Measurements from ENCODE around the gene FCRL1.

DNA sequence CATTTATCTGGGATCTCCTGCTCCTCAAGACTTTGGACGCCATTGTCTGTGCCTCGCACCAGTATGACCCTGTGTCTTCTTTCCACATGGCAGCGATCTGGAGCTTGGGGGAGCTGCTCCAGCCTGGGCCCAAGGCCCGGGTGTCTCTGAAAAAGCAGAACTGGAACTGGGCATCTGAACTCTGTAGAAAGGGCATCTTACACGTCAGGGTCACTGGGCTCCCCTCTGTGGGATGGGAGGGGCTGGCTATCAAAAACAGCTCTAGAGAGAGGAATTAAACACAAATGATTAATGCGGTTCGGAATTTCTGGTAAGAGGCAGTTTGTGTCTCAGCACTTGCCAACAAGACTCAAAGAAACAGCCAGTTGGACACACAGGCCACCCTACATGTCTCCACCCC is 16.1 kb downstream of the FCRL1 start:
- no peak for TF ChIP-seq EP300 (IDR thresholded peaks at IDR 0.05)
- TF ChIP-seq, protein P1, sequence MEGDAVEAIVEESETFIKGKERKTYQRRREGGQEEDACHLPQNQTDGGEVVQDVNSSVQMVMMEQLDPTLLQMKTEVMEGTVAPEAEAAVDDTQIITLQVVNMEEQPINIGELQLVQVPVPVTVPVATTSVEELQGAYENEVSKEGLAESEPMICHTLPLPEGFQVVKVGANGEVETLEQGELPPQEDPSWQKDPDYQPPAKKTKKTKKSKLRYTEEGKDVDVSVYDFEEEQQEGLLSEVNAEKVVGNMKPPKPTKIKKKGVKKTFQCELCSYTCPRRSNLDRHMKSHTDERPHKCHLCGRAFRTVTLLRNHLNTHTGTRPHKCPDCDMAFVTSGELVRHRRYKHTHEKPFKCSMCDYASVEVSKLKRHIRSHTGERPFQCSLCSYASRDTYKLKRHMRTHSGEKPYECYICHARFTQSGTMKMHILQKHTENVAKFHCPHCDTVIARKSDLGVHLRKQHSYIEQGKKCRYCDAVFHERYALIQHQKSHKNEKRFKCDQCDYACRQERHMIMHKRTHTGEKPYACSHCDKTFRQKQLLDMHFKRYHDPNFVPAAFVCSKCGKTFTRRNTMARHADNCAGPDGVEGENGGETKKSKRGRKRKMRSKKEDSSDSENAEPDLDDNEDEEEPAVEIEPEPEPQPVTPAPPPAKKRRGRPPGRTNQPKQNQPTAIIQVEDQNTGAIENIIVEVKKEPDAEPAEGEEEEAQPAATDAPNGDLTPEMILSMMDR (IDR thresholded peaks at IDR 0.05) = no peak

Measured in ovary (tissue), 3 donors.